BE2C (cell line): ENCODE results near the gene HECTD4.

ENCODE experiments used
- DNase-seq: peaks from one replicate; pipeline ENCODE4 v3.0.0-alpha.2; 2020
- H3K27me3 ChIP-seq: fragments of 250-450 bp; sonication (Bioruptor Pico); 2 replicates; pipeline ENCODE4 v1.5.1; 2020; ENCODE audit warnings: mild to moderate bottlenecking
- H3K36me3 ChIP-seq: fragments of 250-450 bp; sonication (Bioruptor Pico); 2 replicates; pipeline ENCODE4 v1.5.1; 2020; ENCODE audit warnings: mild to moderate bottlenecking
- H3K4me1 ChIP-seq: fragments of 250-450 bp; sonication (Bioruptor Pico); 2 replicates; pipeline ENCODE4 v1.5.1; 2020
- H3K4me3 ChIP-seq: 2 replicates; pipeline ENCODE4 v1.5.1; 2011; ENCODE audit warnings: low read depth, low read length
- H3K9me3 ChIP-seq: fragments of 250-450 bp; sonication (Bioruptor Pico); 2 replicates; pipeline ENCODE4 v1.5.1; 2020
- CTCF ChIP-seq: IDR thresholded peaks from 2 replicates; pipeline ENCODE4 v1.5.1; 2012; ENCODE audit warnings: mild to moderate bottlenecking, low read depth, low read length

The HECTD4 gene

DNA sequence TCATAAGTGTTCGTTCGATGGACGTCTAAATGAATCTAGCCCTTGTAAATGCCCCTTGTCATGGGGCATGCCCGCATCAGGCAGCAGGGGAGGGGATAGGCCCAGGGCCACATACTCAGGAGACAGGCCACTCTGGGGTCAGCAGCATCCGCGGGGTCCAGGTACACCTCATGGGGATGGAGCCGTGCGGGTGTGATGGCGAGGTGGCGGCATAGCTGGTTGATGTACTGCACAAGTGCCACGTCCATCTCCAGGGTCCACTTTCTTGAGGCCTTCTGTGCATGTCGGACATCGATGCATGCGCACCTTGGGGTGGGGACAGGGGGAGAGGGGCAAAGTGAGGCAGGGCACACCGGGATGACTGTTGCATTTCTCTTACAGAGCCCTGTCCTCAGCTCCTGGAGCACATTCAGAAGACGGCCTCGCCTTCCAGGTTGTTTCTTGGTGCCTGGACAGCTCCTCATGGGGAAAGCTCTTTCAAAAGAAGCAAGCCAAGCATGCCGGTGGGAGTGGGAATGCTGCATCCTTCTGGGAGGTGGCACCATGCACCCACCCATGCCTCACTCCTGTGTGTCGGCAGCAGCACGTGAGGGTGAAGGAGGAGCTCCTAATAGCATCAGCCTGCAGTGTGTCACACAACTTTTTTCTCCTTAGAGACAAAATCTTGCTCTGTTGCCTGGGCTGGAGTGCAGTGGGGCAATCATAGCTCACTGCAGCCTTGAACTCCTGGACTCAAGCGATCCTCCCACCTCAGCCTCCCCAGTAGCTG, 209.5 kb downstream of the HECTD4 start:
- no peak for DNase-seq
- no peaks in the 10 kb centered on the region for H3K4me1 ChIP-seq
- H3K4me3 ChIP-seq: no peak overlapping the region
- no peaks in the 10 kb centered on the region for H3K9me3 ChIP-seq
- peaks cover 39% of the 10 kb centered on the region for H3K36me3 ChIP-seq
- TF ChIP-seq CTCF: no peak
- no peaks in the 10 kb centered on the region for H3K27me3 ChIP-seq

GRCh38 chr12:112170971-112171596, 211.1 kb downstream of the HECTD4 start:
- no peaks in the 10 kb centered on the region for H3K27me3 ChIP-seq
- TF ChIP-seq CTCF: no peak
- no peaks in the 10 kb centered on the region for H3K9me3 ChIP-seq
- no peaks in the 10 kb centered on the region for H3K4me1 ChIP-seq
- DNase-seq: no peak
- H3K36me3 ChIP-seq: peaks cover 32% of the 10 kb centered on the region
- H3K4me3 ChIP-seq: no peak overlapping the region

DNA sequence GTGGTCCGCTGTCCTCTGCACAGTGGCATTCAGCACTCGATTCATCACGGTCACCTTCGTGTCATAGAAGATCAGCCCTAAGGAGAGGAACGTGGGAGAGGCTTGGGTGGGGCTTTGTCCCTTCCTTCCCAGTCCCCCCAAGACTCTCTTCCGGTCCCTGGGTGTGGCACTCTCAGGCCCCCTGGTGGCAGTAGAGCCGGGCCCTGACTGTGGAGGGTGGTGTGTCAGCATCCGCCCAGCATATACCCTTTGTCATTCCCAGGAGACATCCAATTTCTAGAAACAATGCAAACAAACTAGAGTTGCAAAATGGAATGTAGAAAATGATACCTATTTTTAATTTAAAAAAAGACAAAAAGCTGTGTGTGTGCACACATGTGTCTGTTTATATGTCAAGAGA, 211.9 kb downstream of the HECTD4 start:
- Histone ChIP-seq H3K4me1 (no peaks in the 10 kb centered on the region), H3K9me3 (no peaks in the 10 kb centered on the region), H3K36me3 (peaks cover 26% of the 10 kb centered on the region), H3K4me3 (no peak overlapping the region), H3K27me3 (no peaks in the 10 kb centered on the region)
- DNase-seq: peak; percentile 51
- TF ChIP-seq CTCF: peak; percentile 61

GRCh38 chr12:112169966-112170365, 212.3 kb downstream of the HECTD4 start:
- Histone ChIP-seq H3K9me3 (no peaks in the 10 kb centered on the region), H3K36me3 (peaks cover 22% of the 10 kb centered on the region), H3K4me1 (no peaks in the 10 kb centered on the region), H3K4me3 (no peak overlapping the region), H3K27me3 (no peaks in the 10 kb centered on the region)
- no peak for DNase-seq
- no peak for TF ChIP-seq CTCF

GRCh38 chr12:112169161-112169872, 212.9 kb downstream of the HECTD4 start:
- H3K4me1 ChIP-seq: no peaks in the 10 kb centered on the region
- no peaks in the 10 kb centered on the region for H3K9me3 ChIP-seq
- no peaks in the 10 kb centered on the region for H3K27me3 ChIP-seq
- no peak for TF ChIP-seq CTCF
- no peak for DNase-seq
- H3K4me3 ChIP-seq: no peak overlapping the region
- H3K36me3 ChIP-seq: peaks cover 18% of the 10 kb centered on the region
